HG02885 (cell line): ENCODE data around the gene GPATCH2L.

Source experiments
- ATAC-seq: cut with Tn5 transposase; IDR thresholded peaks from one replicate; pipeline ENCODE4 v1.9.1; 2021; ENCODE audit warnings: mild to moderate bottlenecking; ENCODE audit not compliant: unreplicated experiment, poor library complexity

Gene GPATCH2L

DNA sequence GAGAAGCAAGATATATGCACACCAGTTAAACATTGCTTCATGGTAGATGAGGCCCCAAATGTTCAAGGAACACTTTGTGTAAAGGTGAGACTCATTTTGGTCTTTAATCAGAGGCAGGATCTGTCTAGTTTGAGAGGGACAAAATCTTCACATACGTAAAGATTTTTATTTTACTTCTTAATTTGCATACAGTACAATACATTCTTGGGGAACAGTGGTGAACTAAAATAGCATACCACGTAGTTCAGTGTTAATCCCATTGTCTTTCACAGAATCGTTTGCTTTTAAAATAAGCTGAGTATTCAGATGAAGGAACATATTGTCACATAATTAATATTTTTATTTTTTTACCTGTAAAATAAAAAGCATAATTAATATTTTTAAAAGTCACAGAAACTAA is 43.3 kb downstream of the GPATCH2L start:
- ATAC-seq: peak; percentile 36

DNA sequence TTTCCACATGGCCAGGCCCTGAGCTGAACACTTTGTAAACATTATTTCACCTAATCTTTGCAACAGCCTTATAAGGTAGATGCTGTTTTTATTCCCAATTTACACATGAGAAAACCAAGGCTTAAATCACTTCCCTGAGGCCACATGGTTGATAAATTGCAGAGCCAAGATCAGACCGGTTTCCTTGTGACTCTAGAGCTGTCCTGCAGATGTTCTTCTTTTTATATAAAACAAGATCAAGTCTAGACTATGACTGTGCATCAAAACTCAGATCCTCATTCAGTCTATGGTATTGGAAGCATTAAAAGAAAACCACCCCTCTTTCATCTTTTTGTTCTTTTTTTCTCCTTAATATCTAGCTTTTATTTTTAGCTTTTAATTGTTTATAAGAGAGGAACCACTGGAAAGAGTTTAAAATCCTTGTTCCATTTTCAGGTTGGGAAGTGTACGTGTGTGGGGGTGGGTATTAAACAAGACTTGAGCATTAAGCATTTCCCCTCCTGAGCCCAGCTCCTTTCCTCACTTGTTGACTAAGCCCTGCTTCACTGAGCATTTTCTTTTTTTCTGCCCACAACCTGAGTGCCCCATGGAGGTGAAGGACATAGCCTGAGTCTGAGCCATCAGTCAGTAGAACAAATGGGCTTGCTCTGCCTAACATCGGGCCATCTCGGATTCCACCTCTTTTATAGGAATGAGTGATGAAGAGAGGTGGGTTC is 45.4 kb downstream of the GPATCH2L start:
- ATAC-seq: no peak

- no peak for ATAC-seq
Observed at GRCh38 chr14:76201162-76201561, 49.4 kb downstream of the GPATCH2L start.

- peak; percentile 83 for ATAC-seq
Observed at GRCh38 chr14:76203086-76204001, 51.6 kb downstream of the GPATCH2L start.

GRCh38 chr14:76204461-76205230 is 52.9 kb downstream of the GPATCH2L start:
- ATAC-seq: no peak

GRCh38 chr14:76205708-76206107 is 54.0 kb downstream of the GPATCH2L start:
- no peak for ATAC-seq

DNA sequence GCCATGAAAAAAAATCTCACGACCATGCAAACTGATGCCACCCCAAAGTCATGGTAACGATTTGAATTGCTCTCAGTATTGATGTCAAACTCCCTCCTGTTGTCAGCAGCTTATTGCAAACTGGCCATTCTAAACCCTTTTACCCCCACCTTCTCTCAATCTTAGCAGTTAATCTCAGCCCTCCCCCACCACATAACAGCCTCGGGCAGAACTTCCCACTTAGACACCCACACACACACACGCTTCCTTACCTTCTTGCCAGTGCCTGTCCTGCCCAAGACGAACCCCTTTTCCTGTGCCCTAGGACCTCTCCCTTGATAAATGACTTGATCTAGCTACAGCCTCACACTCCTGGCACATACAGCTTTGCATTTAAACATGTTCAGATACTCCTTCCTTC is 56.6 kb downstream of the GPATCH2L start:
- ATAC-seq: no peak

GRCh38 chr14:76212242-76212641 is 60.5 kb downstream of the GPATCH2L start:
- no peak for ATAC-seq

GRCh38 chr14:76217179-76217578 is 65.5 kb downstream of the GPATCH2L start:
- no peak for ATAC-seq

- ATAC-seq: no peak
Observed at GRCh38 chr14:76218662-76219061, 66.9 kb downstream of the GPATCH2L start.

DNA sequence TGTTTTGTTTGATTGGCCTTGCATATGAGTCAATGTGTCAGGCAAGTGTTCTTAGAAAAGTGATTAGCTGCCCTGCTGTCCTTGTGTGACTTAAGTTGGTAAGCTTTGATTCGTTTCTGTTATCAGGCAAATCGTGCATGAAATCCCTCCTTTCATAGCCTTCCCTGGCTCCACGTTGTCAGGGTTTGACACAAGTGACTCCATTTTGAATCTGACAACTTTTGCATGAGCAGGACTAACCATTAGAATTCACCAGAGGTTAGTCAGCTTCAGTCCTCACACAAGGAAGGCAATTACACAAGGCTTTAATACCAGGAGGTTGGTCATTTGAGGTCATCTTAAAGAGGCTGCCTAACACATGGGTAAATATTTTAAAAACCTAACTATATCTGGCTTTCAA is 68.2 kb downstream of the GPATCH2L start:
- no peak for ATAC-seq

DNA sequence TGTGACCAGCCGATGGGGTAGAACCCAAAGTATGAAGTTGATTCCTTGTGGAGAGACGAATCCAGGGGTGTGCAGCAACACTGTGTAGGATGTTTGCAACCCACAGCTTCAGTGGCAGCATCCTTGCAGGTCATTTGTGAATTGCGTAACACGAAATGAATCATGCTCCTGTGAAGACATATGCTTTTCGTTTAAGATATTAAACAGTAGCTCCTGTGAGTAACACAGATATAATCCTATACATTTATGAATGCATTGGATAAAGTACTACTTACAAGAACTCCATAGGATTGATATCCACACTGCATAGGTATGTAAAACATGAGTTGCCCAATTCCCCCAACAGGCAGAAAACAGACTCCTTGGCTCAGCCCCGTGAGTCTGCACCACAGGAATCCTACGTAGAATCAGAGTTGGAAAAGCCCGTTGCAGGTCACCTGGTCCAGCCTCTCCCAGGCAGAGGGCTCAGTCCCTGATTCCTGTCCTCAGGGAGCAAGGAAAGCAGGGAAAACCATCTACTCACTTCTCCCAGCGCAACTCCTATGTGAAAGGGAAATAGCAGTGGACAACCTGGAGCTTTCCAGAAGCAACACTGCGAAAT is 75.8 kb downstream of the GPATCH2L start:
- ATAC-seq: no peak

GRCh38 chr14:76228138-76228537 is 76.4 kb downstream of the GPATCH2L start:
- no peak for ATAC-seq

- ATAC-seq: no peak
Observed at GRCh38 chr14:76232800-76233199, 81.1 kb downstream of the GPATCH2L start.

DNA sequence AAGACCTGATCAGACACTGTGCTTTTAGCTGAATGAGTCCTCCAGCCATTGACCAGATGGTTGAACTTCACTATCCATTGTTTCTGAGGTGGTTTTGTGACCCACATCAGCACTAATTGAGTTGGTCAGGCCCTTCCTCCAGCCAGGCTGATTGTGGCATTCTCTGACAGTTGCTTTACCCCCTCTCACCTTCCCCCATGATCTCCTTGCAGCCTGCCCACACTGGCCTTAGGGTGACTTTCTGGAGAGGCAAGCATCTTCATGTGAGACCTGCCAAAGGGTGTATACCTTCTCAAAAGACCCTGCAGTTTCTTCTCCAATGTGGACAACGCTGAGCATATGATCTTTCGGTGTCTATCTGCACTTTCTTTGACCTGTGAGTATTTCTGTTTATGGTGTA is 83.9 kb downstream of the GPATCH2L start:
- ATAC-seq: no peak

DNA sequence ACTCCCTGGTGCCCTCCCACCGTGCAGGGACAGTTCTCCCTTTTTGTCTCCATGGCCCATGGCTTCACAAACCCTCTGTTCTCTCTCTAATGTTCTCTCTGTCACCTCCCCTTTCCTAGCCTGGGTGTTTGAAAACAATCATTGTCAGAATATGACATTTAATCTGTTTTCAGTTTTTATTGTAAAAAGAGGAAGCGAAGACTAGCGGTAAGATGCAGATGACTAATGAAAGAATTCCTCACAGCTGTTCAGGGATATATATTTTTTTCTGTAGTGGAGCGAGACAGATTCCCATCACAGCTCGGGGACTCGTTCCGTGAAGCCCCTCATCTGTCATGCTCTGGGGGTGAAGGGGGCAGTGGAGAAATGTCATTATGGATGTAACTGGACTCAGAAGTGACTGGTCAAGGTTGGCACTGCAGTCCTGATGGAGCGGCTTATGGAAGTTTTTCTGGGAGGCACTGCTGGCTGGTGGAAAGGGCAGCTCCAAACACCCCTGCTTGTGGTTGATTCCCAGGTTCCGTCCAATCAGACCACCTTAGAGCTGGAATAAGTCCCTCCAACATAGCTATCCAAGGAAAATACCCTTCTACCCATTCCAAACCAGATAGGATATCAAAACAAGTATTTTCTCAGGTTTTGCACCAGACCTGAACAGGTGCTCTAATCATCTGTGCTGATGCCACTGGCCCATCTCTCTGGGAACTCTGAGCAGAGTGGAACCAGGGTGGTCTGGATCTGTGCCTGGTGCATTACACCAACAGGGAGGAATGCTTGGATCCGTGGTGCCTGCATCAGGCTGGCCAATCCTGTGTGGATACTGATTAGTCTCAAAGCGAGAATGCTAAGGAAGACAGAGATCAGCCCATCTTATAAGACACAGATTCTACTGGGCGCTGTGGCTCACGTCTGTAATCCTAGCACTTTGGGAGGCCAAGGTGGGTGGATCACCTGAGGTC is 84.7 kb downstream of the GPATCH2L start:
- peak; percentile 70 for ATAC-seq

DNA sequence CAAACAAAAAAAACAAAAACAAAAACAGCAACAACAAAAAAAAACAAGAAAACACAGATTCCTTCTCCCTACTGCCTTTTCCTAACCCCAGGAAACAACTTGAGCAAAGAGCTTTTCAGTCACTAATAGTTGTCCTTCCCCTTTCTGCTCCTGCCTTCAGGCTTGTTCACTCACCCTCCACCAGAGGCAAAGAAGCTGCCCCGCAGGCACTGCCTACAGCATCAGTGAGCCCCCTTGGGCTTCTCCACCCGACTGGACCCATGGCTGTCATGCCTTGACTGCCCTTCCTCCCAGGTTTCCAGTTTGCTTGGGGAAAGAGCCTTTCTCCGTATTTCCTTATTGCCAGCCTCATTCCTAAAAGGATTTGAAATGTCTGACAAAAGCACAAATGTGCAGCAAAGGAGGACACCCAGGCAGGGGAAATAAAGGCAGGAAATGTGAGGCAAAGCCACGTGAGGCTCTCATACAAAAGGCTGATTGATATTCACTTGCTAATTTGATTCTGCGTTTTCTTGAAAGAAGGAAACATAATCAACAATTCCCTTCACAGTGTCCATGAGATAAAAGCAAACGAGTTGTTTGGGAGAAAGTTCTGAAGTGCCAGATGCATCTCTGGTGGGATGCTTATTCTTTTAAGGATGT is 85.7 kb downstream of the GPATCH2L start:
- no peak for ATAC-seq

DNA sequence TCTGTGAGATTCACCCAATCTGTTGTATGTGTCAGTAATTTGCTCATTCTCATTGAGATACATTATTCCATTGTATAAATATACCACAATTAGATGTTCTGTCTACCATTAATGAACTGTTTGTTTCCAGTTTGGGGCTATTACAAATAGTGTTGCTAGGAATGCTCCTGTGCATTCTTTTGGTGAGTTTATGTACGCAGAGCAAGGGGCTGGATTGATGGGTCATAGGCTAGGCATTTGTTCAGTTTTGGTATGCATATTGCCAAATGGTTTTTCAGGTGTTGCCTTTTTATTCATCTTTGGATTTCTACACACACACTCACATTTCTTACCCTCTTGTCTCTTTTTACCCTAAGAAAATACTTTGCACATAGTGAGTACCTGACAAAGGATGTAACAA is 93.4 kb downstream of the GPATCH2L start:
- ATAC-seq: no peak

DNA sequence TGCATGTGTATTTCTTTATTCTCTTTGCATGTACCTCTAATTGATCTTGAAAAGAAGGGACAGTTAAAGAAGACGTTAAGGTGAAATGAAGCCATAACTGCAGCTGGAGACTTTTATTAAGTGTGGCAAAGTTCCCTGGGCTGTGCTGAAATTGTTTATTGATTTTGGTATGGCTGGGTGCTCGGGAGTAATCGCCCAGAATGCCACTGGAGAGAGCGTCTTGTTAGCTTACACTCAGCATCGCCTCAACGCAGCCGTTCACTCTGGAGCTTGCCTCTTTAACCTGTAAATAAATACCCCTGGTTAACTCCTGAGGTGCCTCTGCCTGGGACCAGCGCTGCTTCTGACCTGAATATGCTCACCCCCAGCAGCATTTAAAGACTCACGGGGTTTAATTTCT is 98.6 kb downstream of the GPATCH2L start:
- ATAC-seq: no peak
